KOPT-K1 (cell line): Measurements from ENCODE around the gene GAREM1.

Experiments used
- H3K27ac ChIP-seq: fragments of 200-600 bp; sonication (generic); 2 replicates; pipeline ENCODE4 v1.5.1; 2016; ENCODE audit warnings: antibody characterized with exemption, mild to moderate bottlenecking, low read depth, low read length; ENCODE audit not compliant: poor library complexity, severe bottlenecking
- H3K36me3 ChIP-seq: fragments of 200-600 bp; sonication (generic); 2 replicates; pipeline ENCODE4 v1.5.1; 2017; ENCODE audit warnings: antibody characterized with exemption, mild to moderate bottlenecking, low read length, moderate library complexity; ENCODE audit not compliant: insufficient read depth
- H3K9me3 ChIP-seq: fragments of 200-600 bp; sonication (generic); 2 replicates; pipeline ENCODE4 v1.5.1; 2017; ENCODE audit warnings: antibody characterized with exemption, low read length, mild to moderate bottlenecking; ENCODE audit not compliant: insufficient read depth, poor library complexity, severe bottlenecking

Gene GAREM1

GRCh38 chr18:32378705-32379104, 92.0 kb downstream of the GAREM1 start:
- Histone ChIP-seq H3K36me3 (no peaks in the 10 kb centered on the region), H3K27ac (no peak overlapping the region), H3K9me3 (no peaks in the 10 kb centered on the region)

- Histone ChIP-seq H3K36me3 (no peaks in the 10 kb centered on the region), H3K27ac (no peak overlapping the region), H3K9me3 (no peaks in the 10 kb centered on the region)
Observed at GRCh38 chr18:32373995-32374394, 96.7 kb downstream of the GAREM1 start.

- H3K27ac ChIP-seq: no peak overlapping the region
- no peaks in the 10 kb centered on the region for H3K9me3 ChIP-seq
- H3K36me3 ChIP-seq: no peaks in the 10 kb centered on the region
Observed at GRCh38 chr18:32373505-32373904, 97.2 kb downstream of the GAREM1 start.

- Histone ChIP-seq H3K9me3 (no peaks in the 10 kb centered on the region), H3K27ac (no peak overlapping the region), H3K36me3 (no peaks in the 10 kb centered on the region)
Observed at GRCh38 chr18:32372381-32373061, 98.2 kb downstream of the GAREM1 start.

GRCh38 chr18:32372047-32372380, 98.7 kb downstream of the GAREM1 start:
- H3K27ac ChIP-seq: no peak overlapping the region
- no peaks in the 10 kb centered on the region for H3K9me3 ChIP-seq
- no peaks in the 10 kb centered on the region for H3K36me3 ChIP-seq

- H3K27ac ChIP-seq: no peak overlapping the region
- H3K9me3 ChIP-seq: no peaks in the 10 kb centered on the region
- H3K36me3 ChIP-seq: no peaks in the 10 kb centered on the region
Observed at GRCh38 chr18:32371384-32371783, 99.3 kb downstream of the GAREM1 start.

- H3K36me3 ChIP-seq: no peaks in the 10 kb centered on the region
- no peak overlapping the region for H3K27ac ChIP-seq
- no peaks in the 10 kb centered on the region for H3K9me3 ChIP-seq
Observed at GRCh38 chr18:32368991-32369390, 101.7 kb downstream of the GAREM1 start.

- Histone ChIP-seq H3K36me3 (no peaks in the 10 kb centered on the region), H3K9me3 (no peaks in the 10 kb centered on the region), H3K27ac (no peak overlapping the region)
Observed at GRCh38 chr18:32368170-32368569, 102.5 kb downstream of the GAREM1 start.

GRCh38 chr18:32366586-32367538, 103.8 kb downstream of the GAREM1 start:
- H3K27ac ChIP-seq: no peak overlapping the region
- no peaks in the 10 kb centered on the region for H3K36me3 ChIP-seq
- no peaks in the 10 kb centered on the region for H3K9me3 ChIP-seq

GRCh38 chr18:32362484-32362883, 108.2 kb downstream of the GAREM1 start:
- H3K27ac ChIP-seq: no peak overlapping the region
- no peaks in the 10 kb centered on the region for H3K36me3 ChIP-seq
- no peaks in the 10 kb centered on the region for H3K9me3 ChIP-seq

- Histone ChIP-seq H3K27ac (no peak overlapping the region), H3K36me3 (no peaks in the 10 kb centered on the region), H3K9me3 (no peaks in the 10 kb centered on the region)
Observed at GRCh38 chr18:32360682-32361345, 109.9 kb downstream of the GAREM1 start.

GRCh38 chr18:32358529-32358928, 112.2 kb downstream of the GAREM1 start:
- no peaks in the 10 kb centered on the region for H3K36me3 ChIP-seq
- H3K9me3 ChIP-seq: no peaks in the 10 kb centered on the region
- no peak overlapping the region for H3K27ac ChIP-seq

GRCh38 chr18:32358075-32358474, 112.6 kb downstream of the GAREM1 start:
- no peak overlapping the region for H3K27ac ChIP-seq
- no peaks in the 10 kb centered on the region for H3K36me3 ChIP-seq
- H3K9me3 ChIP-seq: no peaks in the 10 kb centered on the region

GRCh38 chr18:32355896-32356295, 114.8 kb downstream of the GAREM1 start:
- Histone ChIP-seq H3K36me3 (no peaks in the 10 kb centered on the region), H3K27ac (no peak overlapping the region), H3K9me3 (no peaks in the 10 kb centered on the region)

- H3K36me3 ChIP-seq: no peaks in the 10 kb centered on the region
- no peak overlapping the region for H3K27ac ChIP-seq
- H3K9me3 ChIP-seq: no peaks in the 10 kb centered on the region
Observed at GRCh38 chr18:32354518-32354917, 116.2 kb downstream of the GAREM1 start.
